SU-DHL-6 (cell line): Measurements from ENCODE around the gene NLGN3.

Experiments
- EZH2phosphoT487 ChIP-seq: fragments of 200-600 bp; sonication (generic), shearing (Covaris generic); conservative IDR thresholded peaks from 2 replicates; pipeline ENCODE4 v1.6.1; 2018; ENCODE audit warnings: mild to moderate bottlenecking, antibody characterized with exemption, low read length, moderate library complexity, mixed read lengths
- TF ChIP-seq, protein P1 (sequence below): fragments of 200-600 bp; sonication (generic); IDR thresholded peaks from one replicate; pipeline ENCODE4 v1.5.1; 2017; ENCODE audit warnings: antibody characterized with exemption, mild to moderate bottlenecking, low read length, moderate library complexity; ENCODE audit not compliant: insufficient read depth, poor library complexity, severe bottlenecking

DNA sequence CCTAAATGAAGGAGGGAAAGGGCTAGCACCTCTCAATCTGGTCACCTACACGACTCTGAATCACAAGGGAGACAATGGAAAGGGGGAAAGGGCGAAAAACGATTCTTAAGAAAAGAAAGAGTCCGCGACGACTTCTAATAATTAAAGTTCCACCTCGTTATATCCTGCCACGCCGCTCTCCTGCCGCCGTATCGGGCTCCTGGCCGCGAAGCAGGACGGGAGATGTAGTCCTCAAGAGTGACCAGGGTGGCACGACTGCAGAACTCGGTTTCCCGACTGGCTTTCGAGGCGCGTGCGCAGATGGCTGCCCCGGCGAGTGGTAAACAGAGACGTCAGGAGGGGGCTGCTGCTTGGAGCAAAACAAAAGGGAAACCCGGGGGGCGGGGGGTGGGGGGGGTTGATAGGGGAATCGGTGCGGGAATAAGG lies 49.1 kb upstream of the NLGN3 start, which contains the start of gene FOXO4:
- TF ChIP-seq, protein P1, sequence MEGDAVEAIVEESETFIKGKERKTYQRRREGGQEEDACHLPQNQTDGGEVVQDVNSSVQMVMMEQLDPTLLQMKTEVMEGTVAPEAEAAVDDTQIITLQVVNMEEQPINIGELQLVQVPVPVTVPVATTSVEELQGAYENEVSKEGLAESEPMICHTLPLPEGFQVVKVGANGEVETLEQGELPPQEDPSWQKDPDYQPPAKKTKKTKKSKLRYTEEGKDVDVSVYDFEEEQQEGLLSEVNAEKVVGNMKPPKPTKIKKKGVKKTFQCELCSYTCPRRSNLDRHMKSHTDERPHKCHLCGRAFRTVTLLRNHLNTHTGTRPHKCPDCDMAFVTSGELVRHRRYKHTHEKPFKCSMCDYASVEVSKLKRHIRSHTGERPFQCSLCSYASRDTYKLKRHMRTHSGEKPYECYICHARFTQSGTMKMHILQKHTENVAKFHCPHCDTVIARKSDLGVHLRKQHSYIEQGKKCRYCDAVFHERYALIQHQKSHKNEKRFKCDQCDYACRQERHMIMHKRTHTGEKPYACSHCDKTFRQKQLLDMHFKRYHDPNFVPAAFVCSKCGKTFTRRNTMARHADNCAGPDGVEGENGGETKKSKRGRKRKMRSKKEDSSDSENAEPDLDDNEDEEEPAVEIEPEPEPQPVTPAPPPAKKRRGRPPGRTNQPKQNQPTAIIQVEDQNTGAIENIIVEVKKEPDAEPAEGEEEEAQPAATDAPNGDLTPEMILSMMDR = no peak
- no peak for TF ChIP-seq EZH2phosphoT487
